ENCODE results near the gene REXO4.

- TF ChIP-seq GATA2 (IDR thresholded peaks at IDR 0.05; ENCODE audit: low read depth, low read length) (no peak), GATA3 (IDR thresholded peaks at IDR 0.05; ENCODE audit: low read depth, low read length) (no peak)
These were observed 55.3 kb downstream of the REXO4 start for GRCh38 chr9:133362359-133363044.

All from SH-SY5Y (cell line).